Measurements from ENCODE around the gene NCF1.
"Not testable (repeated sequence)": the region's sequence is repeated elsewhere in the genome, so short reads cannot be mapped to it uniquely, and the experiment has no call there.

Gene NCF1

DNA sequence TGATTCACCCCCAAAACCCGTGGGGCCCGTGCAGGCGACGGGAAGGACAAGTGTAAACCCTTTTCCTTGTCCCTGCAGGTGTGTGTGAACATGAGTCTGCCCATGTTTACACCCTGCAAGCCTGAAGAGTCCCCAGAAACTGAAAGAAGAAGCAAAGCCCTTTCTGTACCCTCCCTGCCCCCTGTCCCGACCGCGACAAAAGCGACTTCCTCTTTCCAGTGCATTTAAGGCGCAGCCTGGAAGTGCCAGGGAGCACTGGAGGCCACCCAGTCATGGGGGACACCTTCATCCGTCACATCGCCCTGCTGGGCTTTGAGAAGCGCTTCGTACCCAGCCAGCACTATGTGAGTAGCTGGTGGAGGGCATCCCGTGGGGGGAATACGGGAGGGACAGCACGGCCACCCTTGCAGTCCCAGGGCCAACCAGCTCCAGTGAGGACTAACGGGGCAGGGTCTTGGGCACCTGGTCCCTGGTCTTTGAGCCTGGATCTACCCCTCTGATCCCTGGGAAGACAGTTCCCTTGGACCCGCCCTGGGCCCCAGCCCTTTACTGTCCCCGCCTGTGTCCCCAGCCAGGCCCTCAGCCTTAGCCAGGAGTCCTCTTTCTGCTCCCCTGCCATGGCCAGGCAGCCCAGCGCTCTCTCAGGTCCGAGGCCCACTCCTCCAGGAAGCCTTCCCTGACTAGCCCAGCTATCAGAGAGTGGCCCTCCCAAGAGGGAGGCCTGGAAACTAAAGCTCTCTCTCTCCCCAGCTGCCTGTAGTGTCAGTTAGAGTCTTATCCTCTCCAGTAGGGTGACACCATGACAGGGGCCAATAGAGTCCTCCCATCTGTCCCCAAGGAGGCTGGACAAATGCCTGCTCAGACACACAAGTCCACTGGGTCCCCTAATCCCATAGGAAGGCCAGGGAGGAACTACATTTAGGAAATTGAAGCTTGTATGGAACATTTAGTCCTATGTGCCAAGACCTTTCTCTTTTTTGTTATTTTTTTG lies at the start of gene NCF1:
TSS of gene NCF1 (plus strand) at position 252 of the 991 bp plus-strand sequence. CDS start at position 273, 21 bp downstream.
- DNase-seq, result not testable (repeated sequence)

DNA sequence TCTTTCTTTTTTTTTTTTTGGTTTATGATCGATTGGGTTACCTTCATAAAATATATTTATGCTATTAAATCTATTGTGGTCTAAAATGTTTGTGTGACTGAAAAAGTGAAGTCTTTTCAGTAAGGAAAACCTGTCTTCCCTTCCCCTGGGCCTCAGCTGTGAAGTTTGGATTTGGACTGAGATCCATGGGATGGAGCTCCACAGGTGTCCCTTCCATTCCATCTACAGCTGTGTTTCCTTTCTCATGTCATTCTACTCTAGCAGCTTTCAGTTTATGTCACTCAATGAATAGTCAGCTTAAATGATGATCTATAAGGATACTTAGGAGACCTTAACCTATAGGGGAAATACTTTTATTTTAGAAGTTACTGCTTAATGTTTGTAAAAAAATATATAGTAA lies 48.0 kb upstream of the NCF1 start:
- no peak for DNase-seq

DNA sequence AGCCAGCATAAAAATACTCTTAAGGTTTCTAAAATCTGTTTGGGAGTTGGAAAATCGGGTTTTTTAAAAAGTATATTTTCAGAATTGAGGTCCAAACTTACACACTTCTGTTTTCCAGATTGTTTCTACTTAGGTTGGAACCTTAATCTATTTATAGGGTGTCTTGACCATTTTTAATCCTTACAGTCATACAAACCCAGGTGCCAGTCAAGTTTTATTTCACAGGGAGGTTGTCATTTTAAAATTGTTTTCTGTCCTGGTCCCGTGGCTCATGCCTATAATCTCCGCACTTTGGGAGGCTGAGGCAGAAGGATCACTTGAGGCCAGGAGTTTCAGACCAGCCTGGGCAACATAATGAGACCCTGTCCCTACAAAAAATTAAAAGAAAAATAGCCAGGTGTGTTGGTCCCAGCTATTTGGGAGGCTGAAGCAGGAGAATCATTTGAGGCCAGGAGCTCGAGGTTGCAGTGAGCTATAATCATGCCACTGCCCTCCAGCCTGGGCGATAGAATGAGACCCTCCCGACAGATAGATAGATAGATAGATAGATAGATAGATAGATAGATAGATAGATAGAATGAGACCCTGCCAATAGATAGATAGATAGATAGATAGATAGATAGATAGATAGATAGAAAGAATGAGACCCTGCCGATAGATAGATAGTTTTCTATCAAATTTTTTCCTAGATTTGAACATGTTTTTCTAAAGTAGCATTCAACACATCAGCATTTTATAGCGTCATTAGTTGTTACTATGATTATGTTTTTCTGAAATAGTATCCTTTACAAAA lies 47.3 kb upstream of the NCF1 start:
- no peak for DNase-seq

DNA sequence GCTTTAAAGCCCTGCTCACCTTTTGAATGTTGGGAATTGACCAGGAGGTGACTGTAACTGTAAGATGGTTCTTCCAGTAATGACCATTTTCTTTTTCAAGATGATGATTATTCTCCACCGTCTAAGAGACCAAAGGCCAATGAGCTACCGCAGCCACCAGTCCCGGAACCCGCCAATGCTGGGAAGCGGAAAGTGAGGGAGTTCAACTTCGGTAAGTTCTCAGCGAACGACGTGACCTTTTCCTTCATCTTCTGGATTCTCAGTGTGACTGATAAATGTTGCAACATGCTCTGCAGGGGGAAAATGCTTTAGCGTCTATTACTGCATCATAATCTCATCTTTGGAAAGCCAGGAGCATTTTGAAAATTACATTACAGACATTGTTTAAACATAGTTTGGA lies 45.1 kb upstream of the NCF1 start:
- not testable (repeated sequence) for DNase-seq

DNA sequence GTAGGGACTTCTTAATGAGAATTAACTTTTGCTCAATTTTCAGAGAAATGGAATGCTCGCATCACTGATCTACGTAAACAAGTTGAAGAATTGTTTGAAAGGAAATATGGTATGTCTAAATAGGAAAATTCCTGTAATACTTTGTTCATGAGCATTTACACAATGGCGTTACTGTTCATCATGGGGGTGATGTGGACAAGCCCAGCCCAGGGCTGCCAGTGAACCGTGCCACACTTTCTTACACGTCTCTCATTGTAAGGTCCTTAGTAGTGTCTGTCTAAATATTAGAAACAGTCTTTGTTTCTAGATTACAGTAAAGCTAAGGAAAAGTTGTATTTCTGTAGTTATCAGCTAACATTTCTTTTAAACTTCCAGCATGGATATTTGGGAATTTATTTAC lies 43.6 kb upstream of the NCF1 start:
- DNase-seq, result not testable (repeated sequence)

DNA sequence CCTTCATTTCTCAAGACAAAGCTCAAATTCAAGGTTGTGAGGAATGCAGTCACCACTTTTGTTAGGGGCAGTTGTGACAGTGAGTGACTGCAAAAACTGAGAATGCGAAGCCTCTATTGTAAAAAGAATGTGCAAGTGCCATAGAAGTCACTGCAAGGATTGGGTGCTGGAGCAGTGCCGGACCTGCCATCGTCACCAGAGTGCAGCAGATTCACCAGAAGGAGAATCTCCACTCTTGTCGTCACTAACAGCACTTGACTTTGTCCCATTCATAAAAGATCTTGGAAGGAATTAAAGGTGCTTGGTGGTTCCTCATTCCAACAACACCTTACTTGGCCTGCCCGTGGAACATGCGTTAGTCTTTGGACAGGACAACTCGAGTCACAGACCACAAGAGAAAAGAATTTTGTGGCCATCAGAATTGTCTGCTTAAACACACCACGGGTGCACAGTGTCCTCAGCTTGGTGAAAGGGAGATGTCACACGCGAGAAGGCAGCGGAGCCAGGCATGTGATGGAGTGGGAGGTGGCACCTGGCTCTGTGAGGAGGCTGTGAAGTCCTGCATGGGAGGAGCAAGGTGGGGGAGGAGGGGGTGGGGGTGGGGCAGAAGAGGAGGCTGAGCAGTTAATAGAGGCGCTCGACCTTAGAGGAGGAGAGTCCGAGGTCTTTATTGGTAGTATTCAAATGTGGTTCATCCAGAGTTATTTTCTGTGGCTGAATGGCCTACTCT lies 33.7 kb upstream of the NCF1 start:
- not testable (repeated sequence) for DNase-seq

DNA sequence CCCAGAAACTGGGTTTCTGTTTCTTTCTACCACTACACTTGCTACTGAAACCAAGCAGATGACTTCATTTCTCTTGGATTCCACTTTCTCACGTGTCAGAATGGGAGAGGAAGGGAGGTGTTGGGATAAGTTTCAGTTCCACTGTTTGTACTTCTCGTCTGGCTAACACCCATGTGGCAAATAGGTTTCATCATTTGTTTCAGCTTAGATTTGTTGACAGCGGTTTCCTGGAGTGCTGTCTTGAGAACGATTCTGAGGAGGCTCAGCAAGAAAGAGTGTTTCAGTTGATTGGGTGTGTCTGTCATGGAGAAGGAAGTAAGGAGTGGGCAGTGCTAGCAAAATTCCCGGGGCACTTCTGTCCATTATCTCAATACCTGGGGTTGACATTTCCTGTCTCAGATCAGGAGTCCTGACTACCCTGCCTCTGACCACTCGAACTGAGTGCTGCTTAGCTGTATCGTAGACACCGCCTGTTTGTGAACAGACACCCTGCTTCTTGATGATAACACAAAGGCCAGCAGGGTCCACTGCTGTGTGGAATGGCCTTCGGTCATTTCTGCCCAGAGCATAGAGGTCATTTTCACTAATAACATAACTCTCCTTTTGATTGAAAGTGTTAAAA lies 29.8 kb upstream of the NCF1 start:
- not testable (repeated sequence) for DNase-seq

DNA sequence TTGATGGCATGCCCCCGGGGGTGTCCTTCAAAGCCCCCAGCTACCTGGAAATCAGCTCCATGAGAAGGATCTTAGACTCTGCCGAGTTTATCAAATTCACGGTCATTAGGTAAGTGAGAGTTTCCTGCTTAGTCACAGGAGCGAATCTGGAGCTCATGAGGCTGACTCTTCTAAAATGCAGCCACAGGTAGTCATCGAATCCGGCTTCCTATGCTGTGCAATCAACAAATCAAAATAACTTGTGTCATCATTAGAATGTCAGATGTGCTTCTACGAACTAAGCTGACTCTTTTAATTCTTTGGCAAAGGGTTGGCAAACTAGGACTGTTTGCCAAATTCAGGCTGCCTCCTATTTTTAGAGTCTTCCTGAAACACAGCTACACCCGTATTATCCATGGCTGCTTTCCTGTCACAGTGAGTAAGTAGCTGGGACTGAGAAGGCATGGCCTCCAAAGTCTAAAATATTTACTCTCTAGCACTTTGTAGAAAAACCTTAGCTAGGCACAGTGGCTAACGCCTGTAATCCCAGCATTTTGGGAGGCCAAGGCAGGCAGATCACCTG lies 19.8 kb upstream of the NCF1 start:
- DNase-seq, result not testable (repeated sequence)

DNA sequence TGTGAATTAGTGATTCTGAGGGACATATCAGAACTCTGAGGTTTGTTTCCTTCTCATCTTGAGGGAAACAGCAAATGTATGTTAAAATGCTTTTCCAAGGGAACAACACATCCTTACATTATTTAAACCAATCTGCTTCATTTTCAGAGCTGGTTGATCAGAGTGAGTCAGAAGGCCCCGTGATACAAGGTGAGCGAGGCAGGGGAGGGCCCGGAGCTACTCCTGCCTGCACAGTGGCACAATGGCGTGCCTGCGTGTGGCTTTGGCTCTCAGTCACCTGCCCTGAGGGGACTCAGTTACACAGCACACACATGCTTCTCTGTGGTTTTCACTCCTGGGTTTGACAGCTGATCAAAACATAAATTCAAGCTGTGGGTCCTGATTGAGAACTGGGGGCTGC lies 17.1 kb upstream of the NCF1 start:
- DNase-seq, result not testable (repeated sequence)

DNA sequence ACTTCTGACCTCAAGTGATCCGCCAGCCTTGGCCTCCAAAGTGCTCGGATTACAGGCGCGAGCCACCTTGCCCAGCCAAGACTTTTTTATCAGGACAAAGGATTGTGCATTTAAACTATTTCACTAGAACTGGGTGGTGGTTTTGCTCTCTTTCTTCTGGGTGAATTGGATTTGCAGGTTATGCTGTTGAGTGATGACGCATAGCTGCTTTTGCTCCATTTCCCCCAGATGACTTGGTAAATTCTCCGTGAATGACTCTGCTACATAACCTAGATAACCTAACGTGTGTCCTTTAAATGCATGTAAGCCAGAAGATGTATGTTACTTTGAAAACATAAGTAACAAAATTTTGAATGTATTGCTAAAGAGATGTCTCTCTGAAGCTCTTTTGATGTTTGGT lies 15.5 kb upstream of the NCF1 start:
- not testable (repeated sequence) for DNase-seq

DNA sequence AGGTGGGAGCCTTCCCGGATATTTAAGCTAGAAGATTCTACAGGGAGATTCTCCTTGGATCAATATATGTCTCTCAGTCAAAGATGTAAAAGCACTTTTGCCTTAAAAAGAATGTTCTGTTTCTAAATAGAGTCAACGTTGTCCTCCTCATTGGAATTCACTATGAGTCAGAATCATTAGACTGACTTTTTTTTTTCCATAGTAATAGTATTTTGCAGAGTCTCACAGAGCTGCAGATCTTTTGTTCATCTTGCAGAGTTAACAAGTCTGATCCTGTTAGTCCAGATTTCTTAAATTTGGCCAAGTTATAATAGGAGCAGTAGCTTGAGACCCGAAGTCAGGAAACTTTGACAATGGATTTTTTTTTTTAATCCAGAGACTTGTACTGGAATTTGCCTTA lies 14.8 kb upstream of the NCF1 start:
- not testable (repeated sequence) for DNase-seq

DNA sequence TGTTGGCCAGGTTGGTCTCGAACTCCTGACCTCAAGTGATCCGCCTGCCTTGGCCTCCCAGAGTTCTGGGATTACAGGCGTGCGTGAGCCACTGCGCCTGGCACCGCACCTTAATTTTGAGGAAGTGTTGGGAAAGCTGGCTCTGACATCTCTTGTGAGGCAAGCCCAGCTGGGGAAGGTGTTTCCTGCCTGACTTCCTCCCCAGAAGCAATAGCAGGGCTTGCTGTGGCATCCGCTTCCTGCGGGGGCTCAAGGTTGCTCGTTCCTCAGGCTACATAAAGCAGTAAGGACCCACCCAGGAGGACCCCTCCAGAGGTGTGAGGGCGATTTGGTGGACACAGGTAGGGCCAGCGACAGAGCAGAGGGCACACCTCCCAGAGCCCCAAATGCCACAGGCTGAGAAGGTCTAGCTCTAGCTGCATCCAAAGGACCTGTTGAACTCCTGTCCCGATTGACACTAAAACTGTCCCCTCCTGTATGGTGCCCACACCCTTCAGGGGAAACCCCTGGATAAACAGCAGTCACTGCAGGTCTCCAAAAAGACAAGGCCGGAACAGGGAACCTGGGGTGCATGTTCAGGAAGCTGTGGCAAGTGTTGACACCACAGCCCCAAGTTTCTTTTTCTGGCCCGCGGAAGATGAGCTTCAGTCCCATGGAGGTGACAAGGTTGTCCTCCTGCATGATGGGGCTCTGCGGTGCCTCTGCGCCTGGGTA lies 8.4 kb upstream of the NCF1 start:
- not testable (repeated sequence) for DNase-seq

DNA sequence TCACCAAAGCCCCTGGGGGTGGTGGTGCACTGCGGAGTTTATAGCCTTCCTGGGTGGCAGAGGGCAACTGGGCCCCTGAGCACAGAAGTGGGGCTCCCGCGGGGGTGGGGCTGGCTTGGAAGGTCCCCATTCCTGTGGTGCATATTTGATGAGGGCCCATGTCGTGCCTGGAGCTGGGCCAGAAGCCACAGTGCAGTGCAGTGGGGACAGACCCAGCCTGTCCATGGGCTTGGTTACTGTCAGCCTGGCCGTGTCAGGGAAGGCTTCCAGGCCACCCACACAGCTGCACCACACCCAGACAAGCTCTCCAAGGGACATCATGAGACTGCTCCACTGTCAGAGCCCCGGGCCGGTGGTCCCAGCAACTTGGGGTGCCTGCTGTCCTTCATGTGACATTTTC lies 7.3 kb upstream of the NCF1 start:
- not testable (repeated sequence) for DNase-seq

DNA sequence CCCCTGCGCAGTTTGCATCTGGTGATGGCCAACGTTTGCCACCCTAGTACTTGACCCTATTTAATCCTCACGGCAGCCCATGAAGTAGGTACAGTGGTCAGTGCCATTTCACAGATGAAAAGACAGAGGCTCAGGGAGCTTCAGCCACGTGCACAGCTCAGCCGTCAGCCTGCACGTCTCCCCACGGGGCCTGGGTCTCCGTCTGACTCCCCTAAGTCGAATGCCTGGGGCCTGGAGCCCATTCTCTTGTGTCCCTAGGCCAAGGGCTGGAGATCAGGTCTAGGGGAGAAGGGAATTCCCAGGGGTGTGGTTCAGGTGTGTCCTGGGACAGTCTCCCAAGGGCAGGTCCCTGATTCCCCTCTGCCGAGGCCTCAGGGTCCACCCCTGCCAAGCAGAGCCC lies 6.8 kb upstream of the NCF1 start:
- not testable (repeated sequence) for DNase-seq

DNA sequence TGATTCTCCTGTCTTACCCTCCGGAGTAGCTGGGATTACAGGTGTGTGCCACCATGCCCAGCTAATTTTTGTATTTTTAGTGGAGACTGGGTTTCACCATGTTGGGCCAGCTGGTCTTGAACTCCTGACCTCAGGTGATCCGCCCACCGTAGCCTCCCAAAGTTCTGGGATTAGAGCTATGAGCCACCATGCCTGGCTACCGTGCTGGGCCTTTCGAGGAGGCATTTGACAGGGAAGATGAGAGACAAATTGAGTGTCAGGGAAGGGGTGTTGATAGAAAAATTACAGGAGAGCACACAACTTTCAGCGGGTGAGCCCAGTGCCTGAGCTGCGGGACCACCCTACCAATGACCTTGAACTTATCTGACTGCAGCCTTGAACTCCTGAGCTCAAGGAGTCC lies 3.7 kb upstream of the NCF1 start:
- DNase-seq, result not testable (repeated sequence)

DNA sequence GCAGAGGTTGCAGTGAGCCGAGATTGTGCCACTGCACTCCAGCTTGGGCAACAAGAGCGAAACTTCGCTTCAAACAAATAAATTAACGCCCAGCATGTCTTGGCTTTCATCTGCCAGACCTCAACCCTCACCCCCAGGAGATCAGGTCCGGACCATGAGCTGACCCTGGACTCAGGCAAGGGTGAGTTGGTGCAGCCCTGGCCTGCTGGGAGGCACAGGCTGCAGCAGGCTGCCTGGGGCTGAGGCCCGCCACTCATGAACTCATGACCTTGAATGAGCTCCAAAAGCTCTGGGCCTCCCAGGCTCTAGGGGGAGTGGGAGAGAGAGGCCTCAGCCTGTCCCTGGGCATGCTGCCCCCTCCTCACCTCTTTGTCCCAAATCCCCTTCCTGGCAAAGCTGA lies 1.7 kb upstream of the NCF1 start:
- DNase-seq, result not testable (repeated sequence)

DNA sequence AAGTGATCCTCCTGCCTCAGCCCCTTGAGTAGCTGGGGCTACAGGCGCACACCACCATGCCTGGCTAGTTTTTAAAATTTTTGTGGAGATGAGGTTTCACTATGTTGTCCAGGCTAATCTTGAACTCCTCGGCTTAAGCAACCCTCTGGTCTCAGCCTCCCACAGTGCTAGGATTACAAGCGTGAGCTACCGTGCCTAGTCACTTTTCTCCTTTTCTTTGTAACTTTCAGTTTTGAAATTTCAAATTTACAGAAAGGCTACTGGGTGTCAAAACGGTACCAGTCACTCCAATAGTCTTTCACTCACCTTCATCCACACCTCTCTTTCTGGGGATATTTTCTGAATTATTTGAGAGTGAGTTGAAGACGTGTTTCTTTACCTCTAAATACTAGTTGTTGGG lies 1.3 kb downstream of the NCF1 start:
- not testable (repeated sequence) for DNase-seq

DNA sequence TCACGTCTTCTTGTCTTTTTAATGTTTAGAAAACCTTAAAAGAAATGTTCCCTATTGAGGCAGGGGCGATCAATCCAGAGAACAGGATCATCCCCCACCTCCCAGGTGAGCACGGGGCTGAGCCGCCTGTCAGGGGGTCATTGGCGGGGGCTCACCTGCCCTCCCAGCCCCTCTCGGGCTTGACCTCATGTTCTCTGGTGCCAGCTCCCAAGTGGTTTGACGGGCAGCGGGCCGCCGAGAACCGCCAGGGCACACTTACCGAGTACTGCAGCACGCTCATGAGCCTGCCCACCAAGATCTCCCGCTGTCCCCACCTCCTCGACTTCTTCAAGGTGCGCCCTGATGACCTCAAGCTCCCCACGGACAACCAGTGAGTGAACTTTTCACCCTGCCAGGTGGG lies 5.2 kb downstream of the NCF1 start:
- DNase-seq, result not testable (repeated sequence)

DNA sequence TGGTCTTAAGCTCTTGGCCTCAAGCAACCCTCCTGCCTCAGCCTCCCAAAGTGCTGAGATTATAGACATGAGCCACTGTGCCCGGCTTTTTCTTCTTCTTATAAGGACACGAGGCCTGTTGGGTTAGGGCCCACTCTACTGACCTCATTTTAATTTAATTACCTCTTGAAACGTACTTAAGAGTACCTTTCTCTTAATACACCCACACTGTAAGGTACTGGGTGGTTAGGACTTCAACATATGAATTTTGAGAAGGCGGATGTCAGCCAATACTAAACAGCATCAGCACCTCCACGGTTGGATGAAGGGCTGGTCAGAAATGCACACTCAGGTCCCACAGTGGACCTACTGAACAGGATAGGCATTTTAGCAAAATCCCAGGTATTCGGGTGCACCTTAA lies 7.9 kb downstream of the NCF1 start:
- not testable (repeated sequence) for DNase-seq

DNA sequence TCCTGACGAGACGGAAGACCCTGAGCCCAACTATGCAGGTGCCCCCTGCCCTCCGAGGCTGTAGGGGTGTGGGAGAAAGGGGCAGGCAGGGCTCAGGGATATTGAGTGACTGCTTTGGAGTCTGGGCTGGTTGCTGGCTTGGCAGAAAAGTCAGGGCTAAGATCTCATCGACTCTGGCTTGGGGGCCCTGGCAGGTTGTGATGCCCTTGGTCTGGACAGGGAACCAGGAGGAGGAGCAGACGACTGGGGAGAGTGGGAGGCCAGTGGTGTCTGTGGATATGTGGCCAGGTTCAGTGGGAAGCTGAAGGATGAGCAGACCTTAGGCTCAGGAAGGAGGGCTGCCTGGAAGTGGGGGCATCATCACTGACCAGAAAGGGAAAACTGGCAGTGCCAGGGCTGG lies 9.8 kb downstream of the NCF1 start:
- DNase-seq, result not testable (repeated sequence)

DNA sequence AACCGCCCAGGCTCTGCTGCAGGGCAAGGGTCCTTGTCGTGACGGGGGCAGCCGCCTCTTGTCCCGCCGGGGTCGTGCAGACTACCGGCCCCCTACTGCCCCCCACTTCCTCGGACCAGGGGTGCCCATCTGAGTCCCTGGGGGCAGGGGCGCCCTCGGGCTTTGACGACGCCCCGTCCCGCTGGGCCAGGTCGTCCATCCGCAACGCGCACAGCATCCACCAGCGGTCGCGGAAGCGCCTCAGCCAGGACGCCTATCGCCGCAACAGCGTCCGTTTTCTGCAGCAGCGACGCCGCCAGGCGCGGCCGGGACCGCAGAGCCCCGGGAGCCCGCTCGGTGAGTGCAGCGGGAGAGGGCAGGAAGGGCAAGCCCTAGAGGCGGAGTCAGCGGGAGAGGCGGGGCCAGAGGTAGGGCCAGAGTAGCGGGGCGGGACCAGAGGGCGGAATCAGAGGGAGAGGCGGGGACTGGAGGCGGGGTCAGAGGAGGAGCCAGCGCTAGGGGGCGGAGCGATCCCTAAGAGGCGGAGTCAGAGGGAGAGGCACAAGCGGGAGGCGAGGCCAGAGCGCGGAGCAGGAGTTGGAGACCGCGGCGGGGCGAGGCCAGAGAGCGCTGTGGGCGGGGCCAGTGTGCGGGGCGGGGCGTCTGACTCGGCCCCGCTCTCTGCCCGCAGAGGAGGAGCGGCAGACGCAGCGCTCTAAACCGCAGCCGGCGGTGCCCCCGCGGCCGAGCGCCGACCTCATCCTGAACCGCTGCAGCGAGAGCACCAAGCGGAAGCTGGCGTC lies 14.7 kb downstream of the NCF1 start:
- DNase-seq, result peak; percentile 86
